Fibroblast of mammary gland (primary cell): ENCODE measurements around the gene CDH13.

Experiments used
- DNase-seq: peaks from one replicate; pipeline ENCODE4 v3.0.0-alpha.2; 2010; ENCODE audit warnings: low read depth
- H3K4me3 ChIP-seq: 2 replicates; pipeline ENCODE4 v1.5.1; 2011; ENCODE audit warnings: low read depth, mild to moderate bottlenecking, low read length, moderate library complexity; ENCODE audit not compliant: control insufficient read depth
- CTCF ChIP-seq: conservative IDR thresholded peaks from 2 replicates; pipeline ENCODE4 v1.5.1; 2011; ENCODE audit warnings: low read depth, low read length, inconsistent platforms; ENCODE audit not compliant: control insufficient read depth, insufficient read depth

CDH13 gene

GRCh38 chr16:83296505-83296904 lies 669.7 kb downstream of the CDH13 start:
- H3K4me3 ChIP-seq, result no peak overlapping the region
- peak; percentile 1 for DNase-seq
- no peak for TF ChIP-seq CTCF

GRCh38 chr16:83298541-83298940 lies 671.8 kb downstream of the CDH13 start:
- DNase-seq, result no peak
- H3K4me3 ChIP-seq, result no peak overlapping the region
- no peak for TF ChIP-seq CTCF

- no peak overlapping the region for H3K4me3 ChIP-seq
- TF ChIP-seq CTCF, result no peak
- DNase-seq, result no peak
Observed at GRCh38 chr16:83300326-83300725, 673.6 kb downstream of the CDH13 start.

GRCh38 chr16:83301971-83302370 lies 675.2 kb downstream of the CDH13 start:
- no peak overlapping the region for H3K4me3 ChIP-seq
- peak; percentile 7 for DNase-seq
- no peak for TF ChIP-seq CTCF

GRCh38 chr16:83302853-83303252 lies 676.1 kb downstream of the CDH13 start:
- TF ChIP-seq CTCF, result no peak
- H3K4me3 ChIP-seq, result no peak overlapping the region
- no peak for DNase-seq

- peak; percentile 70 for DNase-seq
- no peak for TF ChIP-seq CTCF
- H3K4me3 ChIP-seq, result no peak overlapping the region
Observed at GRCh38 chr16:83305092-83305491, 678.3 kb downstream of the CDH13 start.

GRCh38 chr16:83306961-83307593 lies 680.3 kb downstream of the CDH13 start:
- no peak for DNase-seq
- H3K4me3 ChIP-seq, result no peak overlapping the region

More at GRCh38 chr16:83306961-83307593, 680.3 kb downstream of the CDH13 start:
- no peak for TF ChIP-seq CTCF
